ENCODE data around the gene ABHD14A. TPM values are rescaled to one million over a fixed set of nuclear protein-coding genes. Genes with fewer than 3 reads are reported as not detected.

ABHD14A gene
- polyA plus RNA-seq, 3 donors = 22.8 to 31.8 (median 26.8) TPM

GRCh38 chr3:52015438-52016228, 40.8 kb downstream of the ABHD14A start:
- no peak for DNase-seq

DNA sequence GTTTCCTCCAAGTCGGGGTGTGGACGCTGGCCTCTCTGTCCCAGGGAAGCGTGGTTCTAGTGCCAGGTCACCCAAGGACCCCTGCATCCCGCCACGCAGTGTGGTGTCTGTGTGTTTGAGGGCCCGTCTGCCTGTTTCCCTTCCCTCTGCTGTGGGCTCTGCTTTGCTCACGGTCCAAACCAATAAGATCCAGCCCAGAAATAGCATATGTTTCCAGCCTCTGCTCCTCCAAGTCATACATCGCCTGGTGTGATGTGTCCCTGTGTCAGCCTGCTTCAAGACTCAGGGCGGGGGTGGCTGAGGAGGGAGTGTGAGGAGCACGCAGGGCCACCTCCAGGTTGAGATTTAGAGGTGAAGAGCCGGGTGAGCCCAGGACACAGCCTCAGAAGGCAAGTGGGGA, 42.7 kb downstream of the ABHD14A start:
- no peak for DNase-seq

DNA sequence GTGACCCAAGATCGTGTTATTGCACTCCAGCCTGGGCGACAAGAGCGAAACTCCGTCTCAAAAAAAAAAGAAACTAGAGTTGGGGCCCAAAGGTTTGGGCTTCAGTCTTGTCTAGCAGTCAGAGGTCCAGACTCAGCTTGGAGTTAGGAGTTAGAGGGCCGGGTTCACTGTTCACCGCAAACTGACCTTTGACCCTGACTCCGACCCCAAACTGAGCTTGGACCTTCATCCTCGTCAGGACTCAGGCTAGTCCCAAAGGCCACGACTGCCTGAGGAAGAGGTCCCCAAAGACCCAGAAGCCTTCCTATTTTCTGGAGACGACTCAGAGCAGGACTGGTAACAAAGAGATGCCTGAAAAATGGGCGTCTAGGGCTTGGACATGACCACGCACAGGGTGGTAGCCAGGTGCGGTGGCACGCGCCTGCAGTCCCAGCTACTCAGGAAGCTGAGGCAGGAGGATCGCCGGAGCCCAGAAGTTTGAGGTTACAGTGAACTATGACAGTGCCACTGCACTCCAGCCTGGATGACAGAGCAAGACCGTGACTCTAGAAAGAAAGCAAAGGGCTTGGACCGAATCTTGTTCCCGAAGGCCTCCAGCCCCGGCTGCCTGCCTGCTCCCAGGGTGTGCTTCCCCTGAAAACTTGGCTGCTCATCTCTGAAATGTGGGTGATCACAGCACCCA, 43.6 kb downstream of the ABHD14A start:
- no peak for DNase-seq

- no peak for DNase-seq
These were observed 44.7 kb downstream of the ABHD14A start for GRCh38 chr3:52019352-52020080.

- DNase-seq = no peak
These were observed 45.9 kb downstream of the ABHD14A start for GRCh38 chr3:52020796-52021195.

GRCh38 chr3:52021489-52022268, 46.8 kb downstream of the ABHD14A start:
- DNase-seq = no peak

DNA sequence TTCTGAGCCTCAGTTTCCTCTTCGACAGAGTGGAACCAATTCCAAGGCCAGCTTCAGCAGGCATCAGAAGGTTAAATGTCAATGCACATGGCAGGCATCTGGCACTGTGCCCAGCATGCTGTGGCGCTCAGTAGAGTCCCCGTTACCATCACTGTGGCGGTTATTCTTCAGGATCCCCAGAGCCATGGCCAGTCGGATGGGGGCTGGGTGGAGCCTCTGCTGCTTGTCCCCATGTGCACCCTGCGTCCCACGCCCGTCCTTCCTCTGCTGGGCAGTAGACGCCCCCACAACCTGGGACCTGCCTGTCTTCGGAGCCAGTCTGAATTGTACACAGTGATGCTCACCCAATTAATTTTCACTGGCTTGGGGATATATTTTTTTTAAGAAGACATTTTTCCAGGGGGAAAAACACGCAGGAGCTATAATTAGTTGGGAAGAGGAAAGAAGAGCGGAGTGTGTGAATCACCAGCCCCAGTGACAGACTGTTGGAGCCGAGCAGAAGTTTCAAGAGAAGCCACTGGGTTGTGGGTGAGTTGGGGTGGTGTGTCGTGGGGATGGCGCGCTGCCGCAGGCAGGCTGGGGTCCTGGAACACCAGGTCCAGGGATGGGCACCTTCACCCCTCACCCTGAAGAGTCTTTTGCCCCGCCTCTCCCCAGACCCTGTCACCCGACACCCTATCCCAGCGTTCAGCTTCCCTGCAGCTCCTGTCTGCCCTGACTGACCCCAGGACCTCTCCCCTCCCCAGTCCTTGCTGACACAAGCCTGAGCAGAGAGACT, 47.6 kb downstream of the ABHD14A start:
- DNase-seq = no peak

GRCh38 chr3:52023101-52023770, 48.4 kb downstream of the ABHD14A start:
- DNase-seq = no peak

DNA sequence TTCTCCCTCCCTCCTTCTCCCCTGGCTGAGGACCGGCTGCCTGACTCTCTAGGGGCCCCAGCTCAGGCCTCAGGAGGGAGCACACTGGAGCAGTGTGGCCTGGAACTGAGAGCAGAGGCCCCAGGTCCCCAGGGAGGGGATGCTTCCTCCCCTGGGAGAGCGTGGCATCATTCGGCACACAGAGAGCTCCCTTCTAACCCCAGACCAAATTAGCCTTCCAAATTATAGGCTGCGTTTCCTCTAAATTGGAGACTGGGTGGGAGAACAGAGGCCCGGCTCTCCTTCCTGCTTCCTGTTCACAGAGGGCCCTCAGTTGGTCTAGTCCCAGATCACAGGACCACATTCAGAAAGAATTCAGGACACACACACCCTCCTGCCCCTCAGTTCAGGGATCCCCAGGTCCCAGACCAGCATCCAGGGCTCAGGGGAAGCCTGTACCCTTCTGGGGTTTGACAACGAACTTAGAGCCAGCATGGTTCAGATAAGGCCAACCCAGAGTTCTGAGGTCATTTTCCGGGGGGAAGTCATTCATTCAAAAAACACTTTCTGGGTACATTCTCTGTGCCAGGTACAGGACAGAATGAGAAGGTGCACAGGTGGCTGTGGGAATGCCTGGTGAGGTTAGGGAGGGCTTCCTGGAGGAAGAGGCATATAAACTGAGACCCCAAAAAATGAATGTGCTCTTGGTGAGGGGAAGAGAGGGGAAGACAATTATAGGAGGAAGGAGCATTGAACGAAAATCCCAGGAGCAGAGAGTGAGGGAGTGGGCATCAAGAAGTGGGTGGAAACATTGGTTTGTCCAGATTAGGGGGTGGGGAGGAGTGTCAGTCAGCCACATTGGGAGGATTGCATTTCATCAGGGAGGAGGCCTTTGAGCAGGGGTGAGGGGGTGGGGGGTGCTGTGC, 49.2 kb downstream of the ABHD14A start:
- DNase-seq = no peak

DNA sequence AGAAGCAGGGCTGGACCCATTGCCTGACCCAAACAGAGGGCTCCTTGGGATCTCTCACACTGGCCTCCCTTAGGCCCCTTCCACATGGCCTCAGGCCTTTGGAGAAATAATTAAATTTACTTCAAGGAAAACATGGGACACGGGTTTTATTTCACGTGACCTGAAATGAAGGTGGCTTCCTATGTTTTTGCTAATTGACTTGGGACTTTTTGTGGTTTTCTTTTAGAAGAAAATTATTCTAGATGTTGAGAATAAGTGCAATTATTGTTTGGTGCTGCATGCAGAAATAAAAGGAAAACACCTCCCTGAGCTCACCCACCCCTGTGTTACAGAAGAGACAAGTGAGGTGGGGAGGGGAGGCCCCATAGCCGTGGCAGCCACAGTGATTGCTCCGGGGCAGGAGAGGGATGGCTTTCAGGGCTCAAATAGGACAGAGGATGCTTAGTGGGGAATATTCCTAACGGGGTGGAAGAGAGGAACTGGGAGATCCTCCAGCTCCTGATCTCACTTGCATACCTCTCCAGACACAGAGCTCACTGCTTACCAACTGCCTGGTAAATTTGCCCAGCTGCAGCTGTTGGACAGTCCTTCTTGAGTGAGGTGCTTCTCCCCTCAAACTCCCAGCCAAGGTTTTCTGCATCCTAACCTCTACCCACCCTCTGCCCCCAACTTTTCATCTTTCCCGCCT, 50.0 kb downstream of the ABHD14A start:
- DNase-seq = no peak

- no peak for DNase-seq
These were observed 50.6 kb downstream of the ABHD14A start for GRCh38 chr3:52025453-52025852.

GRCh38 chr3:52026041-52026440, 51.2 kb downstream of the ABHD14A start:
- no peak for DNase-seq

- no peak for DNase-seq
These were observed 53.7 kb downstream of the ABHD14A start for GRCh38 chr3:52028572-52028971.

- DNase-seq = no peak
These were observed 54.2 kb downstream of the ABHD14A start for GRCh38 chr3:52029053-52029452.

DNA sequence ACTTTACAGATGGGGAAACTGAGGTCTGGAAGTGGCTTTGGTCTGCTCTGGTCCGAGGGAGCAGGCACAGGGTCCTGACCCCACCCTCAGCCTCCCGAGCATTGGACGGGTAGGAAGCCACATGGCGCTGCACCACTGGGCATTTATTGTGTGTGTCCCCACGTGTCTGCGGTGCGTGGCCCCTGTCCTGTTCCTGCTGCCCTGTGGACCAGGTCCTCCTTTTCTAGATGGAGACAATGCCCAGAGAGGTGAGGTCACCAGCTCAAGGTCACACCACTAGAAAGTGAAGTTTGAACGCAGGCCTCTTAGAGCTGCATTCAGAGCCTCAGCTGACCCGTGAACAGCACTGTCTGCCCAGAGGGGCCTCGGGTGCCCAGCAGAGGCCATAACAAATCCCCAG, 54.7 kb downstream of the ABHD14A start:
- DNase-seq = no peak
